SKM-1 (cell line): ENCODE data around the gene TRIM39.

Source experiments
- DNase-seq: peaks from one replicate; lab custom pipeline; 2025; ENCODE audit not compliant: unreplicated experiment; lab: John Stamatoyannopoulos, UW

TRIM39 gene

DNA sequence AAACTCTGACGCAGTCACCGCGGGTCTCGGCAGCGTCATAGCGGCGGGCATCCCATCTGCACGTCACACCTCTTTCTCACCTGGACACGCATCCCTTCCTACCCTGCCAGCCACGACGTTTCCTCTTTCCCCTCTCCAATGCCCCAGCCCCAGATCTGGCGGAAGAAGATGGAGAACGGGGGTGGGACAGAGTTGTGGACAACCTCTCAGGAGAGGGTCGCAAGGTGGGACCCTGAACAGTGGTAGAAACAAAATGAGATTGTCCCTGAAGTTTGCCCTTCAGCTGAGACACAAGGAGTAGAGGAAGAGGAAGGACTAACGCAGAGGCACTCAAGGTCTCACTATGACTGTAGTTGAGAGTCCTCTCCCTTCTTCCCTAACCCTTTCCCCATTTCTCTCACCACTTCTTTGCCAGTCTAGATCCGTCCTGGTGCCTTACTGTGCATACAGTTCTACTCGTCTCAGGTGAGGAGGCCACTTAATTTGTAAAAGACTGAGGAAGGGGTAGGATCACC, 562 bp downstream of the TRIM39 start:
- DNase-seq = no peak

GRCh38 chr6:30328397-30328796, 1.7 kb downstream of the TRIM39 start:
- no peak for DNase-seq

GRCh38 chr6:30329331-30329730, 2.6 kb downstream of the TRIM39 start:
- DNase-seq = no peak

DNA sequence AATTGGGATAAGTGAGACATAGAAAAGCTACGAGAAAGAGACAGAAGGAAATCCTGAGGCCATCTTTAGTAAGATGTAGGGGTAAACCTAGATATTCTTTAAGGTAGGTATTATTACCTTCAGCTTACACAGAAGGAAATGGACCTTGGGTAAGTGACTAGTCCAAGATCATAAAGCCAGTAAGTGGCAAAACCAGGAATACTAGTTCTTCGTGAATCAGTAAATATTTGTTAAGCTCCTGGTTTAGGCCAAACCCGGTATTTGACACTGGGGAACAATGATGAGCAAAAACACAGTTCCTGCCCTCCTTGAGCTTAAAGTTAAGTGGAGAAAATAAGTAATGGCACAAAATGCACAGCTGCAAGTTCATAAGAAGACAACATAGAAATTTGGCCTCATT, 5.3 kb downstream of the TRIM39 start:
- DNase-seq = no peak

GRCh38 chr6:30334075-30334783, 7.5 kb downstream of the TRIM39 start:
- no peak for DNase-seq

GRCh38 chr6:30340589-30341054, 13.9 kb downstream of the TRIM39 start:
- DNase-seq = no peak

GRCh38 chr6:30341218-30341617, 14.5 kb downstream of the TRIM39 start:
- DNase-seq = no peak

- DNase-seq = no peak
Measured at GRCh38 chr6:30341728-30342127, 15.0 kb downstream of the TRIM39 start.

GRCh38 chr6:30344191-30344867, 17.6 kb downstream of the TRIM39 start:
- DNase-seq = no peak

DNA sequence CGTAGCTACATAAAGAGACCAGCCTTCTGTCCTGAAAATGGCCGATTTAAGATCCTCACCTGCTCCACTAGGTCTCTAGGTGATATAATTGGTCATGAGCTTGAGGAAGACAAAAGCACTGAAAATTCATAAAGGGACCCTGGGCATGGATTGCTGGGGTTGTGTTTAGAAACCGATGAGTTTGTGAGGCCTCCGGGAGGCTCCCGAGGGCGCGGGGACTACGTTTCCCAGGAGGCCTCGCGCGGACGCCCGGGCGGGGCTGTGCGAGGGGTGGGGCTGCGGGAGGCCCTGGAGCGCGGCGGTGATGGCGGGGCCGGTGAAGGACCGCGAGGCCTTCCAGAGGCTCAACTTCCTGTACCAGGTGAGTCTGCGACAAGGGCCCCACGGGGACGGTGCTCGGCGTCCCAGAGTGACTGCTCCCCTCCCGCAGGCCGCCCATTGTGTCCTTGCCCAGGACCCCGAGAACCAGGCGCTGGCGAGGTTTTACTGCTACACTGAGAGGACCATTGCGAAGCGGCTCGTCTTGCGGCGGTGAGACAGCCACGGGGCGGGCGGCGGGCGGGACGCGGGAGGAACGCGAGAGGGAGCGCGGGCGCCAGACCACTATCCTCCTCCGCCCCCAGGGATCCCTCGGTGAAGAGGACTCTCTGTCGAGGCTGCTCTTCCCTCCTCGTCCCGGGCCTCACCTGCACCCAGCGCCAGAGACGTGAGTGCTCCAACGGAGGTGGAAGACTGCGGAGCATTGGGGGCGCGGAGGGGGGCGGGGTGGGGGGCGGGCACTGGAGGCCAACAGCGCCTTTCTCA, 18.3 kb downstream of the TRIM39 start, which contains the start of gene RPP21:
TSS of gene RPP21 (plus strand) at position 289 of the 804 bp plus-strand sequence. CDS start at position 305, 16 bp downstream.
- peak; percentile 61 for DNase-seq

- DNase-seq = no peak
Measured at GRCh38 chr6:30345852-30346251, 19.1 kb downstream of the TRIM39 start.

DNA sequence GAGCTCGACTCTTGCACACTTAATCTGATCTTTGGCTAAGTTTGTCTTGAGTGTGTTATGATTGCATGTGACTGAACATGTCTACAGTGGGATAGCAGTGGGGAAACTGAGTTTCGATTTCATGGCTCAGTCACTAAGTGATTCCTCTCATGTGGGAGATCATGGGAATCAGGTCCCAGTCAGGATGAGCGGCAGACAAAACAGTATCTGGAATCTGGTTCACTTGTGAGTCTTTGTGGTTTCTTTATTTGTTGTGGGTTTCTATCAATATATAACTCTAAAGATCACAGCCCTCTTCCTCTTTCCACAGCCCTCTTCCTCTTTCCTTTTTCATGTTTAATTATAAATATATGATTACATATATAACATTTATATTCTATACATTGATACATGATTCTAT, 22.2 kb downstream of the TRIM39 start:
- no peak for DNase-seq

- DNase-seq = no peak
Measured at GRCh38 chr6:30349421-30350177, 22.9 kb downstream of the TRIM39 start.

GRCh38 chr6:30350524-30350923, 23.8 kb downstream of the TRIM39 start:
- DNase-seq = no peak

- no peak for DNase-seq
Measured at GRCh38 chr6:30352550-30352949, 25.8 kb downstream of the TRIM39 start.

- DNase-seq = no peak
Measured at GRCh38 chr6:30355281-30355680, 28.6 kb downstream of the TRIM39 start.

DNA sequence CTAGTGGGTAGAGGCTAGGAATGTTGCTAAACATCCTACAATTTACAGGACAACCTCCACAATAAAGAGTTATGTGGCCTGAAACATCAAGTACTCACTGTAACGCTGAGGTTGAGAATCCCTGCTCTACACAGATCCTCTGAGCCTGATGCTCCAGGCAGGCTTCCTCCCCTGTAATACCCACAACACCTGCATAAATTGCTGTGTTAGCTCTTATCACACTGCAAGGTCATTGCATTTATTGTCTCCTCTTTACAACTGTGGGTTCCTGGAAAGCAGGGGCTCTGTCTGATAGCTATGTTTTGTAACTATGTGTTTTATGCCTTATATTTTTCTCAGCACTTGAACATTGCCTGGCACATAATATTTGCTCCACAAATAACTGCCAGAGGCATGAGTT, 29.8 kb downstream of the TRIM39 start:
- no peak for DNase-seq

- no peak for DNase-seq
Measured at GRCh38 chr6:30357678-30358540, 31.2 kb downstream of the TRIM39 start.

- no peak for DNase-seq
Measured at GRCh38 chr6:30359276-30359675, 32.5 kb downstream of the TRIM39 start.

GRCh38 chr6:30360139-30360538, 33.4 kb downstream of the TRIM39 start:
- DNase-seq = no peak
